GM18951 (cell line): ENCODE measurements around the gene AASDH.
"Not testable (repeated sequence)": the region's sequence is repeated elsewhere in the genome, so short reads cannot be mapped to it uniquely, and the experiment has no call there.

Experiments used
- POLR2A ChIP-seq: IDR thresholded peaks from 4 replicates; pipeline ENCODE4 v1.6.1; 2011; ENCODE audit warnings: mild to moderate bottlenecking; ENCODE audit not compliant: insufficient read length, insufficient read depth; ENCODE audit errors: extremely low read depth
- in situ Hi-C: fragments of 300-500 bp; cut with MboI; formaldehyde crosslinking; loops from one replicate; pipeline ENCODE4 v1.12.0; 2022; ENCODE audit warnings: low sequenced_read_pairs, mixed read lengths, inconsistent platforms; ENCODE audit not compliant: unreplicated experiment

AASDH gene

GRCh38 chr4:56370377-56370776 is 16.9 kb downstream of the AASDH start:
- in situ Hi-C loops: no loop called here
- TF ChIP-seq POLR2A: no peak

- in situ Hi-C loops: not testable (repeated sequence)
Observed at GRCh38 chr4:56362981-56363380, 24.3 kb downstream of the AASDH start.

- in situ Hi-C loops: no loop called here
- TF ChIP-seq POLR2A: no peak
Observed at GRCh38 chr4:56360071-56360470, 27.2 kb downstream of the AASDH start.

GRCh38 chr4:56356650-56357049 is 30.6 kb downstream of the AASDH start:
- no peak for TF ChIP-seq POLR2A
- in situ Hi-C loops: no loop called here

- in situ Hi-C loops: no loop called here
- TF ChIP-seq POLR2A: no peak
Observed at GRCh38 chr4:56348576-56348975, 38.7 kb downstream of the AASDH start.

GRCh38 chr4:56345458-56345857 is 41.8 kb downstream of the AASDH start:
- no peak for TF ChIP-seq POLR2A
- in situ Hi-C loops: no loop called here

- in situ Hi-C loops: no loop called here
- no peak for TF ChIP-seq POLR2A
Observed at GRCh38 chr4:56342746-56343145, 44.5 kb downstream of the AASDH start.

- TF ChIP-seq POLR2A: no peak
- in situ Hi-C loops: no loop called here
Observed at GRCh38 chr4:56330691-56331090, 56.6 kb downstream of the AASDH start.

GRCh38 chr4:56326363-56326762 is 60.9 kb downstream of the AASDH start:
- TF ChIP-seq POLR2A: no peak
- in situ Hi-C loops: no loop called here

- in situ Hi-C loops: no loop called here
- TF ChIP-seq POLR2A: no peak
Observed at GRCh38 chr4:56324011-56324610, 63.2 kb downstream of the AASDH start.

- no peak for TF ChIP-seq POLR2A
- in situ Hi-C loops: no loop called here
Observed at GRCh38 chr4:56323327-56323726, 64.0 kb downstream of the AASDH start.

GRCh38 chr4:56321251-56321650 is 66.0 kb downstream of the AASDH start:
- TF ChIP-seq POLR2A: no peak
- in situ Hi-C loops: no loop called here

GRCh38 chr4:56320293-56320692 is 67.0 kb downstream of the AASDH start:
- no peak for TF ChIP-seq POLR2A
- in situ Hi-C loops: no loop called here

GRCh38 chr4:56318555-56318954 is 68.7 kb downstream of the AASDH start:
- TF ChIP-seq POLR2A: no peak
- in situ Hi-C loops: no loop called here

GRCh38 chr4:56317749-56318148 is 69.5 kb downstream of the AASDH start:
- no peak for TF ChIP-seq POLR2A
- in situ Hi-C loops: no loop called here
